MM.1S (cell line): ENCODE data around the gene GULP1.

ENCODE experiments used
- EZH2 ChIP-seq: fragments of 300-600 bp; sonication (generic); optimal IDR thresholded peaks from 2 replicates; pipeline ENCODE3; 2017; ENCODE audit warnings: low read depth, mild to moderate bottlenecking, antibody characterized with exemption, low read length, mixed read lengths
- EZH2phosphoT487 ChIP-seq: fragments of 300-600 bp; sonication (generic); IDR thresholded peaks from 2 replicates; pipeline ENCODE4 v1.6.1; 2018; ENCODE audit warnings: antibody characterized with exemption, low read length
- TF ChIP-seq, protein P1 (sequence below): fragments of 300-600 bp; sonication (generic); IDR thresholded peaks from 2 replicates; pipeline ENCODE4 v1.5.1; 2016; ENCODE audit warnings: antibody characterized with exemption, low read length, mixed read lengths

GRCh38 chr2:188320861-188321260 is 29.2 kb downstream of the GULP1 start:
- TF ChIP-seq, protein P1, sequence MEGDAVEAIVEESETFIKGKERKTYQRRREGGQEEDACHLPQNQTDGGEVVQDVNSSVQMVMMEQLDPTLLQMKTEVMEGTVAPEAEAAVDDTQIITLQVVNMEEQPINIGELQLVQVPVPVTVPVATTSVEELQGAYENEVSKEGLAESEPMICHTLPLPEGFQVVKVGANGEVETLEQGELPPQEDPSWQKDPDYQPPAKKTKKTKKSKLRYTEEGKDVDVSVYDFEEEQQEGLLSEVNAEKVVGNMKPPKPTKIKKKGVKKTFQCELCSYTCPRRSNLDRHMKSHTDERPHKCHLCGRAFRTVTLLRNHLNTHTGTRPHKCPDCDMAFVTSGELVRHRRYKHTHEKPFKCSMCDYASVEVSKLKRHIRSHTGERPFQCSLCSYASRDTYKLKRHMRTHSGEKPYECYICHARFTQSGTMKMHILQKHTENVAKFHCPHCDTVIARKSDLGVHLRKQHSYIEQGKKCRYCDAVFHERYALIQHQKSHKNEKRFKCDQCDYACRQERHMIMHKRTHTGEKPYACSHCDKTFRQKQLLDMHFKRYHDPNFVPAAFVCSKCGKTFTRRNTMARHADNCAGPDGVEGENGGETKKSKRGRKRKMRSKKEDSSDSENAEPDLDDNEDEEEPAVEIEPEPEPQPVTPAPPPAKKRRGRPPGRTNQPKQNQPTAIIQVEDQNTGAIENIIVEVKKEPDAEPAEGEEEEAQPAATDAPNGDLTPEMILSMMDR, result no peak
- TF ChIP-seq EZH2phosphoT487 (no peak), EZH2 (no peak)
